Smooth muscle cell (in vitro differentiated cells): ENCODE results near the gene ARHGAP44. TPM values are rescaled to one million over a fixed set of nuclear protein-coding genes. Genes with fewer than 3 reads are reported as not detected.
A peak's percentile ranks its signal among the peaks of the same experiment; 100 is the strongest.
"Not testable (repeated sequence)": the region's sequence is repeated elsewhere in the genome, so short reads cannot be mapped to it uniquely, and the experiment has no call there.

Source experiments
- DNase-seq: peaks from one replicate; lab custom pipeline; 2025; ENCODE audit not compliant: unreplicated experiment; lab: John Stamatoyannopoulos, UW
- H2AFZ ChIP-seq: fragments of 200-600 bp; sonication (generic); 2 replicates; pipeline ENCODE4 v1.6.0; 2016; ENCODE audit warnings: antibody characterized with exemption, low read depth, mild to moderate bottlenecking
- H3F3A ChIP-seq: fragments of 200-600 bp; sonication (generic); 2 replicates; pipeline ENCODE4 v1.6.0; 2017; ENCODE audit warnings: antibody characterized with exemption, low read depth
- H3K27ac ChIP-seq: fragments of 200-600 bp; sonication (generic); 2 replicates; pipeline ENCODE4 v1.5.1; 2016; ENCODE audit warnings: low read depth, mild to moderate bottlenecking
- H3K27me3 ChIP-seq: fragments of 200-600 bp; sonication (generic); 2 replicates; pipeline ENCODE4 v1.6.1; 2016; ENCODE audit warnings: low read depth, mild to moderate bottlenecking
- H3K36me3 ChIP-seq: fragments of 200-600 bp; sonication (generic); 2 replicates; pipeline ENCODE4 v1.5.1; 2016; ENCODE audit warnings: low read depth
- H3K4me1 ChIP-seq: fragments of 200-600 bp; sonication (generic); 2 replicates; pipeline ENCODE4 v1.5.1; 2016; ENCODE audit warnings: low read depth
- H3K4me2 ChIP-seq: fragments of 200-600 bp; sonication (generic); 2 replicates; pipeline ENCODE4 v1.6.0; 2016; ENCODE audit warnings: mild to moderate bottlenecking
- H3K4me3 ChIP-seq: fragments of 200-600 bp; sonication (generic); 2 replicates; pipeline ENCODE4 v1.5.1; 2016; ENCODE audit warnings: mild to moderate bottlenecking
- H3K79me2 ChIP-seq: fragments of 200-600 bp; sonication (generic); 2 replicates; pipeline ENCODE4 v1.6.0; 2016; ENCODE audit warnings: low read depth, mild to moderate bottlenecking
- H3K9ac ChIP-seq: fragments of 200-600 bp; sonication (generic); 2 replicates; pipeline ENCODE4 v1.6.0; 2016; ENCODE audit warnings: low read depth
- H3K9me3 ChIP-seq: fragments of 200-600 bp; sonication (generic); replicated peaks from 2 replicates; pipeline ENCODE4 v1.5.1; 2016; ENCODE audit warnings: low read depth
- H4K20me1 ChIP-seq: fragments of 200-600 bp; sonication (generic); 2 replicates; pipeline ENCODE4 v1.6.0; 2016; ENCODE audit warnings: low read depth
- CTCF ChIP-seq: fragments of 200-600 bp; sonication (generic); IDR thresholded peaks from 2 replicates; pipeline ENCODE4 v1.5.1; 2017; ENCODE audit warnings: borderline replicate concordance, mild to moderate bottlenecking, antibody characterized with exemption; ENCODE audit not compliant: insufficient read depth, poor library complexity, severe bottlenecking
- WGBS: methylation state at CpG from one replicate; pipeline ENCODE4 v1.1.7; 2016; ENCODE audit warnings: low lambda C conversion rate; 5-methylcytosine and 5-hydroxymethylcytosine counted together
- polyA plus RNA-seq: library from polyadenylated mRNA; unstranded; fragments of >200 nt; fragmentation: Nextera tagmentation; extraction: Ambion mirVana; gene quantifications from 2 replicates; pipeline ENCODE4 v1.2.1, GENCODE V29; 2016
- total RNA-seq: library from RNA; depleted of rRNA; stranded (reverse); fragments of >200 nt; gene quantifications from 2 replicates; pipeline ENCODE4 v1.2.3, GENCODE V29; 2014

The ARHGAP44 gene
- total and polyA plus RNA-seq, 2 experiments from 2014 or later = 1.3 to 2.0 TPM

- no peak for TF ChIP-seq CTCF
- no peaks in the 10 kb centered on the region for H3K79me2 ChIP-seq
- no peaks in the 10 kb centered on the region for H3K4me1 ChIP-seq
- no peaks in the 10 kb centered on the region for H3F3A ChIP-seq
- no peaks in the 10 kb centered on the region for H3K9me3 ChIP-seq
- H3K36me3 ChIP-seq = no peaks in the 10 kb centered on the region
- peak overlapping the region; percentile 51 for H3K4me3 ChIP-seq
- no peak overlapping the region for H3K9ac ChIP-seq
- DNase-seq = no peak
- H3K27ac ChIP-seq = no peak overlapping the region
- H3K4me2 ChIP-seq = peak overlapping the region; percentile 88
- peak overlapping the region; percentile 59 for H2AFZ ChIP-seq
- WGBS = 8% methylated on average over 16 of the region's 16 CpGs
- no peaks in the 10 kb centered on the region for H3K27me3 ChIP-seq
- no peaks in the 10 kb centered on the region for H4K20me1 ChIP-seq
Observed at GRCh38 chr17:12973496-12974004, 184.3 kb downstream of the ARHGAP44 start.

GRCh38 chr17:12974005-12974531 lies 184.8 kb downstream of the ARHGAP44 start:
- Histone ChIP-seq H3K4me1 (no peaks in the 10 kb centered on the region), H4K20me1 (no peaks in the 10 kb centered on the region), H2AFZ (peak overlapping the region; percentile 59), H3K36me3 (no peaks in the 10 kb centered on the region), H3F3A (no peaks in the 10 kb centered on the region), H3K4me3 (peak overlapping the region; percentile 51), H3K9me3 (no peaks in the 10 kb centered on the region), H3K27me3 (no peaks in the 10 kb centered on the region), H3K4me2 (peak overlapping the region; percentile 88), H3K27ac (no peak overlapping the region), H3K9ac (no peak overlapping the region), H3K79me2 (no peaks in the 10 kb centered on the region)
- TF ChIP-seq CTCF = no peak
- WGBS = 13% methylated on average over 28 of the region's 40 CpGs
- DNase-seq = no peak

GRCh38 chr17:12977008-12977751 lies 187.9 kb downstream of the ARHGAP44 start:
- no peak for DNase-seq
- WGBS = 79% methylated on average over 13 of the region's 13 CpGs
- H3K4me1 ChIP-seq = no peaks in the 10 kb centered on the region

GRCh38 chr17:12978787-12979186 lies 189.5 kb downstream of the ARHGAP44 start:
- H3K36me3 ChIP-seq, H3F3A ChIP-seq, H3K79me2 ChIP-seq, H3K9me3 ChIP-seq, H3K27ac ChIP-seq, H3K4me1 ChIP-seq, H3K9ac ChIP-seq, DNase-seq, H3K4me3 ChIP-seq, H3K4me2 ChIP-seq, H3K27me3 ChIP-seq, H4K20me1 ChIP-seq, H2AFZ ChIP-seq: not testable (repeated sequence)
- 98% methylated on average over 6 of the region's 6 CpGs for WGBS

More at GRCh38 chr17:12977008-12977751, 187.9 kb downstream of the ARHGAP44 start:
- Histone ChIP-seq H2AFZ (no peak overlapping the region), H3K79me2 (no peaks in the 10 kb centered on the region), H3F3A (no peaks in the 10 kb centered on the region), H3K27me3 (no peaks in the 10 kb centered on the region), H3K36me3 (no peaks in the 10 kb centered on the region), H3K27ac (no peak overlapping the region), H3K9me3 (no peaks in the 10 kb centered on the region), H3K4me3 (no peak overlapping the region), H3K9ac (no peak overlapping the region), H4K20me1 (no peaks in the 10 kb centered on the region), H3K4me2 (no peak overlapping the region)
- TF ChIP-seq CTCF = no peak
